ENCODE results near the gene PRPF40B.

Gene PRPF40B

DNA sequence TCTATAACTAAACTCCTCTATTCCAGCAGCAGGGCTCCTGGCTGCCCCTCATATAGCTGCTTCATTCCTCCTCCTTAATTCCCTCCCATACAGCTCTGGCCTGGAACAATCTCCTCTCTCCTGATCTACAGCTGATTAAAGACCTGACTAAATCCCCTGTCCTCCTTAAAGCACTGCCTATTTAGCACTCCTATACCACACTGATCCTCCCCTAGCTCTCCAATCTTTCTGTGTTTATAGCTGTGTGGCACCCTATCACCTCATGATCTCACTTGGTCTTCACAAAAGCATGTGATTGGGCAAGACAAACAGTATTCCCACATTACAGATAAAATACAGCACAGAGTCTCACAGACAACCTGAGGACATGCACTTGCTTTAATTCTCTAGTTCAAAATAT is 66.4 kb downstream of the PRPF40B start:
- no peak for DNase-seq

DNA sequence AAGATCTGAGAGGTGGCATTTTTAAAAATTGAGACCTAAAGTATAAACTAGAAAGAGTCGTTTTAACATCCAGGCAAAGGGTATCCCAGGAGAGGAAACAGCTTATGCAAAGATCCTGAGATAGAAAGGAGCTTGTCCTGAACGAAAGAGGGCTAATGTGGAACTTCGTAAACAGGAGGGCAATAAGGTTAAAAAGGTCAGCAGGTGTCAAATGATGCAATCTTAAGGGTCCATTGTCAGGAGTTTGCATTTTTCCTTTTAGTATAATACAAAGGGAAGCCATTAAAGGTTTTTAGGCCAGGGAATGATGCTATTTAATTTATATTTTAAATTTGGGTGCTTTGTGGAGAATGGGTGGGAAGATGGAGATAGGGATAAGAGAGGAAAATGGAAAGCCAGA is 69.5 kb downstream of the PRPF40B start:
- no peak for DNase-seq

- no peak for DNase-seq
These were observed 70.6 kb downstream of the PRPF40B start for GRCh38 chr12:49693931-49694444.
